GM12878 (cell line): ENCODE data around the gene NAB1. TPM values are rescaled to one million over a fixed set of nuclear protein-coding genes. Genes with fewer than 3 reads are reported as not detected.

Experiments
- E2F8 ChIP-seq: fragments of 450-650 bp; IDR thresholded peaks from 2 replicates; pipeline ENCODE4 v1.6.1; 2018; ENCODE audit warnings: mild to moderate bottlenecking, low read depth, moderate library complexity; ENCODE audit not compliant: partially characterized antibody
- ESRRA ChIP-seq: IDR thresholded peaks from 2 replicates; pipeline ENCODE4 v1.6.1; 2012; ENCODE audit warnings: mild to moderate bottlenecking, low read length, improper control_type of control experiment
- ETV6 ChIP-seq, 2 experiments: fragments of 450-650 bp in 1 of 2; IDR thresholded peaks in 1 of 2; conservative IDR thresholded peaks in 1 of 2; 2 replicates each; pipeline ENCODE4 v1.6.1; 2014; ENCODE audit warnings: antibody characterized with exemption in 1 of 2, borderline replicate concordance in 1 of 2, low read depth in 1 of 2, mild to moderate bottlenecking in 1 of 2, moderate library complexity in 1 of 2
- GABPA ChIP-seq: IDR thresholded peaks from 2 replicates; pipeline ENCODE4 v1.6.1; 2014; ENCODE audit warnings: antibody characterized with exemption, low read depth, mild to moderate bottlenecking, inconsistent platforms
- HCFC1 ChIP-seq: fragments of 150-350 bp; IDR thresholded peaks from 2 replicates; pipeline ENCODE4 v1.6.1; 2014; ENCODE audit warnings: low read length
- IKZF1 ChIP-seq: fragments of 450-650 bp; conservative IDR thresholded peaks from 2 replicates; pipeline ENCODE4 v1.6.1; 2017; ENCODE audit warnings: antibody characterized with exemption, mild to moderate bottlenecking
- KDM1A ChIP-seq: fragments of 200-600 bp; sonication (generic); IDR thresholded peaks from 2 replicates; pipeline ENCODE4 v1.6.1; 2016; ENCODE audit warnings: borderline replicate concordance
- MEF2A ChIP-seq: IDR thresholded peaks from 2 replicates; pipeline ENCODE4 v1.6.1; 2011; ENCODE audit warnings: low read depth, mild to moderate bottlenecking, low read length, moderate library complexity; ENCODE audit not compliant: insufficient read depth
- MTA3 ChIP-seq: IDR thresholded peaks from 2 replicates; pipeline ENCODE4 v1.6.1; 2012; ENCODE audit warnings: low read length, inconsistent platforms, borderline replicate concordance
- NR2F1 ChIP-seq: fragments of 450-650 bp; conservative IDR thresholded peaks from 2 replicates; pipeline ENCODE4 v1.6.1; 2017; ENCODE audit warnings: mild to moderate bottlenecking
- RB1 ChIP-seq: fragments of 450-650 bp; formaldehyde crosslinking; IDR thresholded peaks from 2 replicates; pipeline ENCODE4 v1.6.1; 2017; ENCODE audit warnings: mild to moderate bottlenecking, borderline replicate concordance
- ZBTB11 ChIP-seq: fragments of 450-650 bp; formaldehyde crosslinking; IDR thresholded peaks from 2 replicates; pipeline ENCODE4 v1.5.0; 2022; ENCODE audit warnings: mild to moderate bottlenecking, missing genetic modification characterization
- ZBTB33 ChIP-seq: fragments of 450-650 bp; IDR thresholded peaks from 2 replicates; pipeline ENCODE4 v1.6.1; 2017; ENCODE audit warnings: mild to moderate bottlenecking
- ZBTB40 ChIP-seq: fragments of 450-650 bp; IDR thresholded peaks from 2 replicates; pipeline ENCODE4 v1.6.1; 2016; ENCODE audit warnings: mild to moderate bottlenecking, moderate library complexity, borderline replicate concordance
- polyA plus RNA-seq, 11 experiments: library from polyadenylated mRNA; depleted of rRNA in 4 of 11; unstranded in 6 of 11; stranded (reverse) in 5 of 11; fragments of >200 nt; fragmentation: Nextera tagmentation in 4 of 11; fragmentation: Illumina TruSeq in 1 of 11; extraction: Ambion mirVana in 4 of 11; extraction: Trizol in 1 of 11; gene quantifications; 1 replicate in 1 of 11; 2 replicates in 10 of 11; pipeline versions ENCODE4 v1.2.1 to v1.2.3, GENCODE V29; 2011 to 2016; ENCODE audit warnings: inconsistent platforms in 2 of 11, missing spikeins in 2 of 11, low read depth in 1 of 11
- total RNA-seq, 4 experiments: library from RNA; depleted of rRNA in 3 of 4; stranded (reverse); fragments of >200 nt in 3 of 4; fragmentation: Illumina TruSeq in 1 of 4; extraction: Trizol in 1 of 4; gene quantifications; 2 replicates each; pipeline versions ENCODE4 v1.2.1 to v1.2.3, GENCODE V29; 2013 to 2021

The NAB1 gene
- total and polyA plus RNA-seq, 10 of the 15 experiments (the other 5 are each of a cell fraction or from before 2014, with no cell fraction given): 4.5 to 39.6 (median 23.0) TPM

- TF ChIP-seq ZBTB40 (no peak), ETV6 (conservative IDR thresholded peaks at IDR 0.05 in 1 of 2, IDR thresholded peaks at IDR 0.05 in 1 of 2; ENCODE audit: borderline replicate concordance in 1 of 2, low read depth in 1 of 2) (peak in 1 of 2 experiments; percentile 75; a peak in 1 of 4 replicates), E2F8 (no peak), GABPA (0 out of 2 replicates have a peak, but pooled peaks have one; percentile 59), KDM1A (no peak), ZBTB33 (no peak), MEF2A (peak; percentile 88), MTA3 (peak; percentile 90), RB1 (no peak), ZBTB11 (no peak), HCFC1 (no peak), IKZF1 (peak; percentile 93), NR2F1 (0 out of 2 replicates have a peak, but pooled peaks have one; percentile 39), ESRRA (no peak)
Observed at GRCh38 chr2:190678444-190679162, 29.7 kb downstream of the NAB1 start (continued).
